Ecto neural progenitor cell (in vitro differentiated cells): Measurements from ENCODE around the gene HOXA13.
A peak's percentile ranks its signal among the peaks of the same experiment; 100 is the strongest.

Source experiments
- DNase-seq: peaks from one replicate; pipeline ENCODE4 v3.0.0-alpha.2; 2018; ENCODE audit warnings: low spot score

The HOXA13 gene

DNA sequence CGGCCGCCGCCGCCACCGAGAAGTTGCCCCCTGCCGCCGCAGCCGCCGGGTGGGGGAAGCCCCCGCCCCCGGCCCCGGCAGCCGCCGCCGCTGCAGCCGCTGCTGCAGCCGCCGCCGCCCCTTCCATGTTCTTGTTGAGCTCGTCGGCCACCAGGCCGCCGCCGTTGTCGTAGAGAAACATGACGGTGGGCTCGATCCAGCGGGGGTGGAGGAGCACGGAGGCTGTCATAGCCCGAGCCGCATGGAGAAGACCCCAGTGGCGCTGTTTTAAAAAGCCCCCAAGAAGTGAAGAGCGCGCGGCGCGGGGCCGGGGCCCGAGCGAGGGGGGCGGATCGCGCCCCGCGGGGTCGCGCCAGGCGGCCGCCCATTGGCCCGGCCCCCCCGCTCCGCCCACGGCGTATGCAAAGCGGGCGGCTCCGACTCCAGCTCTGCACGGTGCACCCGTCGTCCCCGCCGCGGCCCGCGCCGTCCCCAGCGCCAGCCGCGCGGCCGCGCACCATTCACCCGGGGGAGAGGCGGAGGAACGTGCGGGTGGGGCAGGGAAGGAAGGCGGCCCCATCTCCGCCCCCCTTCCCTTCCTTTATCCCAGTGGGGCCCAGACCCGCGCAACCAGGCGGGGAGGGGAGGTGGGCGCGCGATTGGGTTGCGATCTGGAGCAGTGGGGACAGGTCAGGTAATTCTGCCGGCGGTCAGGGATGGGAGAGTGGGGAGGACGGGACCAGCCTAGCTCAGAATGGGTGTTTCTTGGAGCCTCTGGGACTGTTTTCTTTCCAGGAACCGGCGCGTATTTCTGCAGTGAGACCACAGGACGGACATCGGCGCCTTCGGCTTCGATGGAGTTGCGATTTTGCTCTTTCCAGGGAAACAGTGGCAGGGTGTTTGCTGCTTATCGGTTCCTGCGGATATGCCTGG is at the start of gene HOXA13:
Gene HOXA13 (minus strand): TSS at position 243 of the 912 bp plus-strand sequence. CDS start 14 bp downstream, at position 229.
- DNase-seq: peak; percentile 76

DNA sequence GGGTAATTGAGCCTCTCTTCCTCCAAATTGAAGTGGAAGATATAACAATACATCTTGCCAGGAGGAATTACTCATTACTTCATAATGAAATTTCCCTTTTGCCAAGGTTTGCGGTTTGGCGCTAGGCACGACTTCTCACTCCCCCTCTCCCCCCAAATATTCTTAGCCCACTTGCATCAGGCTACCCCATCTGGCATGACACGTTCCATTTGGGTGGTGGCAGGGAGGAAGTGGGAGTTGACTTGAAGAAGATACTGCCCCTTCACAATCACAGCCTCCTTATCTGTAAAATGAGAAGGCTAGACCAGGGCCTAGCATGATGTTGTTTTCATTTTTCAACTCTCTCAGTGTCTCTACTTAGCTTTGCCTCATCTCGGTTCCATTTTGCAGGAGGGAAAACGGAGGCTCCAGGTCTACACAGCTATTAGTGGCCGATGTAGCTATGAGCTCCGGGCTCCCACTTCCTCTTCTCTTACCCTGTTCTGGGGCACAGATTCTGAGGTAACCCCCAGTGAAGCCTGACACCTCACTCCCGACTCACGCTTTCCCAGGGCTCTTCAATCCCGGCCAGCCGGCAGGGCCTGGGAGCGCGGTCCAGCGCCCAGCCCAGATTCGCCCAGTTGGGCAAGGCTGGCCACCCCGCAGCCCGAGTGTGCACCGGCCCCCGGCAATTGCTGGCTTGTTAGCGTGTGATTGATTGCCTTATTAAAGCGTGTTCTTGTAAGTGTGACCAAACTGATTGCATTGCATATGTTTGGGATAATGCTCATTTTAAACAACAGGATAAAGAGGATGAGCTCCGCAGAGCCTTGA is 49.2 kb upstream of the HOXA13 start:
- no peak for DNase-seq

DNA sequence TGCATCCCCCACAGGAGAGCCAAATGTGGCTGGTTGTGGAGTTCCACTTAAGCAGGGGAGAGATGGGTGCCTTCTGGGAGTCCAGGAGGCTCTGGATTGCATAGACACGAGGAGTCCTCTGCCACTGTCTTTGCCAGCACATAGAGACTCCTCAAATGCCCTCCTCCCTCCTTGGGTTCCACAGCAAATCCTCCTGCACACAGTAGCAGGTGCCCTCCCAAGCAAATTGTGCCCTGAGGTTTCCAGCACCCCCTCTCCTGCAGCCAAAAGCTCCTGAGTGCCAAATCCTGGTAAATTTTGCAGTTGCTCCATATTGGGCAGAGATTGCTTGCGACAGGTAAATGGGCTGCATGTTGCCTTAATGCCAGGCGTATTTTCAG is 48.5 kb upstream of the HOXA13 start:
- DNase-seq: no peak

DNA sequence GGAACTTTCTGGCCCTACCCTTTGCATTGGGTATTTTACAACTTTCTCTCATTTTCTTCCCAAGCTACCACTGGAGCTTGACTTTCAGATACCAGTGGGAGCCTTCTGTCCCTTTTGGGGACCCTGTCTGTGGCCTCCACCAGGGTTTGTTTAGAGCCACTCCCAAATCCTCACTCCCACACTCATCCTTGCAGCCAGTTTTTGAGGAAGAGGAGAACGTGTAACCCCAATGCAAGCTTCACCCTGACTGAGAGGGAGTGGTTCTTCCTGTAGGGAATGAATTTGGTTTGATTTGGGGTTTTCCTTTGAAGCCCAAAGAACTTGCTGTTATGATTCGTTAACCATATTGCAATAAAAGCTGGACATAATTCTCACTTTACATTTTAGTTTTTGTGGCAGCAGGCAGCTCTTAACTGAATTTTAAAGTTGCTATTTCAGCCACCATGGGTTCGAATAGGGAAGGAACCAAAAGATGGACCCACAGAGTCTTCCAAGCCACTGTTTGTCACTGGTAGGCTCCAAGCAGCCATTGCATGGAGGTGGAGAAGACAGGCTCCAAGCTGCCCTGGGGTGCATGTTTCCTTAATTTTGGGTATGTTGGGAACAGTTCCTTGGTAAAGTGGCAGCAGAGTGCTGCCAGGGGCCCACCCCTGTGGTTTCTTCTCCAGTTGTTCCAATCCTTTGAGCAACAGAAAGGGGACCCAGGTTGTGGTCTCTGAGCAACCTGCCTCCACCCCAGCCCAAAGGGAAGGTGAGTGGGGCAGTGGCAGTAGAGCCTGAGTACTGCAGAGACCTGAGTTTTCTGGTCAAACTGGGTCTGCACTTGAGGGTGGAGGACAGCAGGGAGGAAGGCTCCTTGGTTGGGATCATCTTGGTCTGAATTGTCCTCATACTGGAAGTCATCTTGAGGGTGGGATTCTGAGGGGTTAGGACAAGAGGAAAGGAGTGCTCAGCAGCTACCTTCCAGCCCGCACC is 47.8 kb upstream of the HOXA13 start:
- DNase-seq: no peak

DNA sequence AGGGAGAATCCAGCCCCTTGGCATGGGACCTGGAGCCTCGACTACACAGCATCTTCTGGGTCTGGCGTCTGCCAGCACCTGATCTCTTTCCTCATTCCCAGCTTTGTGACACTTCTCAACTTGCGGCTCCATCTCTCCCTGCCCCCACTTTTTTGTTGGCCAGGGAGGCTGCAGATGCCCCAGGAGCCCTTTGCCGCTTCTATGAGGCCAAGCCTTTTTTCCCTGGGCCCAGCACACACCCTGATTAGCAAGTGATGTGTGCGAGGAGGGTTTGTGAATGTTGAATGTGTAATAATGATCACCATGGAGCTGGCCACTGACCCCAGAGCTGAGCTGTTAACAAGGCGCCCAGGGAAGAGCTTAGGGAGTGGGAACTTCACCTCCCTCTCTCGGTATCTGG is 47.1 kb upstream of the HOXA13 start:
- no peak for DNase-seq

DNA sequence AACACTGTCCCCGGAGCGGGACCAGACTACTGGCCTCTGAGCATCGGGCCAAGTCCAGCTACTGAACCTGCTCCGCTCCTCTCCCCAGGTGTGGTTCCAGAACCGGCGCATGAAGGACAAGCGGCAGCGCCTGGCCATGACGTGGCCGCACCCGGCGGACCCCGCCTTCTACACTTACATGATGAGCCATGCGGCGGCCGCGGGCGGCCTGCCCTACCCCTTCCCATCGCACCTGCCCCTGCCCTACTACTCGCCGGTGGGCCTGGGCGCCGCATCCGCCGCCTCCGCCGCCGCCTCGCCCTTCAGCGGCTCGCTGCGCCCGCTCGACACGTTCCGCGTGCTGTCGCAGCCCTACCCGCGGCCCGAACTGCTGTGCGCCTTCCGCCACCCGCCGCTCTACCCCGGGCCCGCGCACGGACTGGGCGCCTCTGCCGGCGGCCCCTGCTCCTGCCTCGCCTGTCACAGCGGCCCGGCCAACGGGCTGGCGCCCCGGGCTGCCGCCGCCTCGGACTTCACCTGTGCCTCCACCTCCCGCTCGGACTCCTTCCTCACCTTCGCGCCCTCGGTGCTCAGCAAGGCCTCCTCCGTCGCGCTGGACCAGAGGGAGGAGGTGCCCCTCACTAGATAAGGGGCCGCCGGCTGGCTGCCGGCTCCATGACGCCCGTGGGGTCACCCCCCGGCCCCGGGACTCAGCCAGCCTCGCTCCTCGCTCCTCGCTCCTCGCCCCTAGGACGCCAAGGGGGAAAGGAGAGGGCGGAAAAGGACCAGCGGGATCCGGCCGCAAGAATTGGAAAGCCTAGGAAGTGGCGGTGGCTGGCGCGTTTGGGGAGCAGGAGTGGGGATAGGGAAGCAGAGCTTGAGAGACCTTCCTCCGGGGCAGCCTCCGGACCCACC is 46.2 kb upstream of the HOXA13 start:
- no peak for DNase-seq

DNA sequence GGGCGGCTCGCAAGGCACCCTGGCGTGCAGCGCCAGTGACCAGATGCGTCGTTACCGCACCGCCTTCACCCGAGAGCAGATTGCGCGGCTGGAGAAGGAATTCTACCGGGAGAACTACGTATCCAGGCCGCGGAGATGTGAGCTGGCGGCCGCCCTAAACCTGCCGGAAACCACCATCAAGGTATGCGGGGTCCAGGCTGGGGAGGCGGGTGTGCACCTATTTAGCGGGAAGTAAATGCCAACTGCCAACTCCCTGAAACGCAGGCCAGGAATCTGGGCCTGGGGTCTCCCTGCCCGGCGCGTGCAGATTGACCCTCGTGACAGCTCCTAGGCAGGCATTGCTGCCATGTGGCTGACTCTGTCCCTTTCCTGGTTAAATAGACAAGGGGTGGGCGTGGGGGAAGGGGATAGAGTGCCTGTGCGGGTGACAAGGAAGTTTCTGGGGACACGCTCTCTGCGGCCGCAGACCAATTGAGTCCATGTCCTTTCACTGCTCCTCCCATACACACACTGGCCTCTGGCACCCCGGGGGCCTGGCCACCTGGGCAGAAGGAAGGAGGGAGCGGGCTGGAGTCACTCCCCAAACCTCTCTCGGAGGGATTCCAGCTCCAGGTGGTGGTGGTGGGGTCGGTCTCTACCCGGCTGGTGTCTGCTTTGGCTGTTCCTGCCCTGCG is 45.4 kb upstream of the HOXA13 start:
- no peak for DNase-seq

DNA sequence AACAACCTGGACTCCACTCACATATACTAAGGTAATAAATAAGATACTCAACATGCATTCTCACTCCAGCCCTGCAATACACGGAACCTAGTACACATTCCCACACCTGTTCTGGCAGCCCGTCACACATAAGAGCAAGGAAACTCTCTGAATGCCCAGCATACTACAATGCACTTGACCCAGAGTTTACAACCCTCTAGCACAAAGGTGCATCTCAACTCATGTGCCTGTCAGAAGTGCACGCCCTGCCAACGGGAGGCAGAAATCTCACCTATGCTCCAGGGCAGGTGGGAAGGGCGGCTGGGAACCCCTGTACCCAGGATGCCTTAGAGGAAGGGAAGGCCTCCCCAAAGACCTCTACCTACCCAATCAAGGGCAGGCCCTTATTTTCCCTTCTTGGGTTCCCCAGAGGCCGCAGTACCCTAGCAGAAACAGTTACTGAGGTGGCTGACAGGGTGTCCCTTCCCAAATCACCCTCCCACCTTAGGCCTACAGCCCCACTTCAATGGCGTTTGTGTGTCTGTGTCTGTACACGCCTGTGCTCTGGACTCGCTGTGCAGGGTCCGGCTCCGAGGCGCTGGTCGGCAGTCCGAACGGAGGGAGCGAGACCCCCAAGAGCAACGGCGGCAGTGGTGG is 44.7 kb upstream of the HOXA13 start:
- no peak for DNase-seq

DNA sequence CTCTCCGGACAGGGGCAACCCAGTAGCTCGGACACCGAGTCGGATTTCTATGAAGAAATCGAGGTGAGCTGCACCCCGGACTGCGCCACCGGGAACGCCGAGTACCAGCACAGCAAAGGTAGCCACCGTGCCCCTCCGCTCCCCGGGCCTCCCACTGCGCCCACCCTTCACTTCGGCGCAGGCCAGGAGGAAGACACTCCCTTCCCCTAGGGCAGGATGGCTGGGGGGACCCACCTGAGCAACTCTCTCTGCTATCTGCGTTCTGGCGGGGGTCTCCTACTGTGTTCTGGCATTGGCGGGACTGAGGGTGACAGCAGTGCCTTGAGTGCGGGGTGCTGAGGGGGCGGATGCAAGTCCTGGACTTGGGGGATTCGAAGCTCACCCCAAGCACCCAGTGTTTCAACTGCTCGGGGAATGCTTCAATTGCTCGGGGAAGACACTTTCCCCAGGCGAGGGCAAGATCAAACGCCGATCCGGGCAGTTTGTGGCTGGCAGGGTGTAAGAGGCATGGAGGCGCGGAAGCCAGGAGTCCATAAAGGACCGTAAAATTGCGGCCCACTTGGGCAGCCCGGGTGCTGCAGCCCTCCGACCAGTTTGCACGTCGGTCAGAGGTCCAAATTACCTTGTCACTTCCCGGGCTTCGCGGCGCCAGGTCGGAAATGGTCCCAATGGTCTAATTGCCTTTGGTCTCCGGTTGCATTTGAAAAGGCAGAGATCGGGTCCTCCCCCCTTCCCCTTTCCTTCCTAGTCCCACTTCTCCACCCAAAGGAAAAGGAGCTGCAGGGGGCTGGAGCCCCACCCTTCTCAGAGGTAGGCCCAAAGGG is 43.7 kb upstream of the HOXA13 start:
- no peak for DNase-seq

DNA sequence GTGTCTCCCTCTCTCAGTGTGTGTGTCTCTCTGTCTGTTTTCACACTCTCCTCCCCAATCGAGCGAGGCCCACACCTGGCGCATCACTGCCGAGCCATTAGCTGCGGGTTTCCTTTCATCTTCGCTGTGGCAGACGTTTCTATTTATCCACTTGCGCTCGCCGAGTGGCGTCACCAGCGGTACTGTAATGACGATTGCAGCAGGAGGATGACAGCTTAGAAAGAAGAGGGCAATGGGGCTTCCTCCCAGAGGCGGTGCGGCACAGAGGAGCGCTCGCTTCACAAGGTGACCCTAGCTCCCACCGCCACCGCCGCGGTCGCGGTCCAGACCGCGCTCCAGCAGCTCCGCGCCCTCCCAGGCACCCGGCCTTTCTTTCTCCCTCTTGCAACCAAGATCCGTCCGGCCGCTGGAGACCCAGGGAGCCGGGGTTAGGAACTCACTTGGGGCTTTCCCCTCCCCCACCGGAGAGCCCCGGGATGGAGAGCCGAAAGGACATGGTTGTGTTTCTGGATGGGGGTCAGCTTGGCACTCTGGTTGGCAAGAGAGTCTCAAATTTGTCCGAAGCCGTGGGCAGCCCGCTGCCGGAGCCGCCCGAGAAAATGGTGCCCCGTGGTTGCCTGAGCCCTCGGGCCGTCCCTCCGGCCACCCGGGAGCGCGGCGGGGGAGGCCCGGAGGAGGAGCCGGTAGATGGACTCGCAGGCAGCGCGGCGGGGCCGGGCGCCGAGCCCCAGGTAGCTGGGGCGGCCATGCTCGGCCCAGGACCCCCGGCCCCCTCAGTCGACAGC is 42.9 kb upstream of the HOXA13 start, which contains the start of gene EVX1:
Gene EVX1 (plus strand): TSS at position 248 of the 785 bp plus-strand sequence. CDS start 229 bp downstream, at position 477.
- no peak for DNase-seq

DNA sequence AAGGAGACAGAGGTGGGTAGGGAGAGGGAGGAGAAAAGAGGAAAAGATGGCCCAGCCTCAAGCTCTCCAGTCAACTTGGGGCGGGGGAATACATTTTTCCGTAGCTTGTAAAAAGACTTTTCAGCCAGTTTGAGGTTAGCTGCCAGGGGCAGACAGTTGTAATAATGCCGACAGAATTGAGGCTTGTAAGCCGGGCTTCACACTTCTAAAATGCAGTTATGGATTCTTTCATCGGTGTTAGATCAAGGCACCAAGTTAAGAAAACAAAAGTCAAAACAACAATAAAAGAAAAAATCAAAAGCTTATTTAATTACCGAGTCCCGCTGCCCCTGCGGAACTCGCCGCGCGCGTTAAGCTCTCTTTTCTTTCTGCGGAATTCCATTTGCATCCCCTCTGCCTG is 42.3 kb upstream of the HOXA13 start:
- no peak for DNase-seq

DNA sequence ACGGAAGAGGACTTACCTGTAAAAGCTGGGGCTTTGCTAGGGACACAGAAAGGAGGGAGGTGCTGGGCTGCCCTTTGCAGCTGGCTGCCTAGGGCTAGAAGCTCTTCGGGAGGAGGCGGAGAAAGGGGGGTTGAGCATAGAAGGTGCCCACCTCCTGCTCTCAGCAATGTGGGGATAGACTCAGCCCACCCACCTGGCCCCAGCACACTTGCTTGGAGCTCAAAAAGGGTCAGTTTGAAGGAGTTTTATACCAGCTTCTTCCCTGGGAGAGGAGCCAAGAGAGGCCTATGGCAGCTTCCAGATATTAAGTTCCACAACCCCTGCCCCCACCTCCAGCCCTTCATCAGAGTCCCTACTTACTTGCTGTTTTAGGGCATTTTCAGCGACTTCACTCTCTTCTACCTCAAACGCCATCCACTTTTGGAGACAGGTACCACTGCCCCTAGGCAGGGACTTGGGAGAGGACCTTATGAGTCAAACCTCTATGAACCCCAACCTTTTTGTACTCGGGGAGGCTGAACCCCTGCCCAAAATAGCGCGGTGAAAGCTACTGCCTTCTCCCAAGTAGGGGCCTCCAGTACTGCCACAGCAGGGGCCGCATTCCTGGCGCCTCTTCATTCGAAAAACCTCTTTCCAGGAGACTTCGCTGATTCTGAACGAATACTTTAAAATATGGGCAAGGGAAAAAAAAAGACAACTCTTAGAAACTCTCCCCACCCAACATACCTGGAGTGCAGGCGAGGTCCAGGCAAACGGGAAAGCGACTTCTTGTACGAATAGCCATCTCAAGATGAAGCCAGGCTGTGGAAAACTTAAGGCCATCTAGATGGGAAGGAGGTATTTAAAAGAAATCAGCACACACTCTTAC is 41.5 kb upstream of the HOXA13 start:
- no peak for DNase-seq

DNA sequence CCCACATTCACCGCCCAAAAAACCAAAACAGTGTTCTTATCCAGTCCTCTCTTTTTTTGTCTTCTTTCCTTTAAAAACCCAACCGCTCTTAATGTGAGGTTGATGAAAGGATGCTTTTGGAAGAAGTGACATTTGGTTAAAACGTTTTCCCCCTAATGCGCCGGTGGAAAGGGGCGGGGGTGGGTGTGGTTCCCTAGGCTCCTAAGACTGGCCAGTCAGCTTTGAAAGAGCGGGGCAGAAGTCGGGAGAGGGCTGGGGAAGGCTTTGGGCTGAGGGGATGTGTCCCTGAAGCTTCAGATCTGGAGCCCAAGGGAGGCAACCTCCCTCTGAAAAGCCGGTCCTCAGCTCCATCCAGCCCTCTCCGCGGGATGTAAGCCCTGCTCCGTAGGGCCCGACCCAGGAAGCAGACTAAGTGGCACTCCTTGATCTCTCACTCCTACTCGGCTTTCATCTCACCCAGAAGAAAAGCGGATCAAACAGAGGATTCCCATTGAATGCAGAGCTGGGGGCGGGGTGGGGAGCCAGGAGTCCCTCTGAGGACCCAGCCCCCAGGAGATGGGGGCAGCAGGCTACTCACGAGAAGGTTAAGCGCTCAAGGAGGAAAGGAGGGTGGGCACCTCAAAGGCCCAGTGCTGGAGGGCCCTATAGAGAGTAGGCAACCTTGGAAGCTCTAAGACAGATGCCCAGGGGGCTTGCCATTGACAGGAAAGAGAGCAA is 40.3 kb upstream of the HOXA13 start:
- no peak for DNase-seq

DNA sequence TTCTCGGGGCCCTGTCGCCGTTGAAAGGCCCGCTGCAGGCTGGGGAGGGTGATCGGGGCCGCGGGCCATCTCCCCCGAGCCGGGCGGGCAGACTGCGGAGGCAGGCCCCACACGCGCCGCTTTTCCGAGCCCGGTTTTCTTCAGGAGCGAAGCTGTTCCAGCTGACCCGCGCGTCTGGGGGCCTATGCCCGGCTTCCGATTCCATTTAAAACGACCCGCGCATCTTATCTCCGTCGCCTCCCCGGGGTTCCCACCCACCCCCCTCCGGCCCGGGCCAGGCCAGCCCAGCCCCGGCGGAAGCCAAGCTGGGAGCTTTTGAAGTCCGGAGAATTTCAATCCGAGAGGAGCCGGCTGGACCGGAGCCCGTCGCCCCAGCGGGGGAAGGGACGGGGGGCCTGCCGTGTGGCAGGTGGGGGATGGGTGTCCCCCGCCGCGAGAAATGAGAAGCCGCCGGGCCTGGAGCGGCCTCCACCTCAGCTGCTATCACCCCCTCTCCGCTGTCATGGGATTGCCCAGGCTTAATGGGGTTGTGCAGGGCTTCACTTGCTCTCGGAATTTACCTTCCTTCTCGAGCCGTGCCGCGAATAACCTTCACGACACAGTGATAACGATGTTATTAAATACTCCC is 39.6 kb upstream of the HOXA13 start:
- DNase-seq: peak; percentile 58

DNA sequence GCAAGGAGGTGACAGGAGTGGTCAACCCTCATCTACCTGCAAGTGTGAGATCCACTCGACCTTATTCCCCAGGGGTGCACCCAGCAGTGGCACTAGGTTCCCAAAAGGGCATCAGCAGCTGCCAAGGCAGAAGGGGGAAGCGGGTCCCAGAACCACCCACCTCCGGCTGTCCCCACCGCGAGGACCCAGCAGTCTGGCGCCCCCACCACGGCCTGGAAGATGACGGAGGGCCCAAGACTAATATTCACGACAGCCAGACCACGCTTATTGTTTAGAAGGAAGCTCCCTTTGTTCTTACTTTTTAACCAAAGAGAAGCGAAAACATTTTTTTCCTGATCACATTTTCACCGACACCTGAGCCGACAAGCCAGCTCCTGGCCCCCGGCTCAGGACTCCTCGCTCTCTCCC is 39.1 kb upstream of the HOXA13 start:
- DNase-seq: no peak
